Mesendoderm (in vitro differentiated cells): Measurements from ENCODE around the gene TCN2.

Experiments used
- DNase-seq: peaks from one replicate; pipeline ENCODE4 v3.0.0; 2013
- H2AK5ac ChIP-seq: 2 replicates; pipeline ENCODE4 v1.6.1; 2013; ENCODE audit warnings: low read length, inconsistent platforms
- H2BK120ac ChIP-seq: 2 replicates; pipeline ENCODE4 v1.6.1; 2013; ENCODE audit warnings: low read depth, mild to moderate bottlenecking, low read length, moderate library complexity, mixed read lengths
- H2BK15ac ChIP-seq: replicated peaks from 2 replicates; pipeline ENCODE4 v1.6.1; 2013; ENCODE audit warnings: low read depth, mild to moderate bottlenecking, moderate library complexity
- H2BK5ac ChIP-seq: 2 replicates; pipeline ENCODE4 v1.6.1; 2013; ENCODE audit warnings: low read length, inconsistent platforms
- H3K18ac ChIP-seq: 2 replicates; pipeline ENCODE4 v1.6.1; 2013; ENCODE audit warnings: mild to moderate bottlenecking, low read length, mixed read lengths
- H3K23ac ChIP-seq: one replicate; pipeline ENCODE4 v1.6.1; 2013; ENCODE audit warnings: low read length
- H3K27ac ChIP-seq: 2 replicates; pipeline ENCODE4 v1.5.1; 2013; ENCODE audit warnings: low read depth, mild to moderate bottlenecking, inconsistent platforms, low read length, moderate library complexity
- H3K27me3 ChIP-seq: 2 replicates; pipeline ENCODE4 v1.6.1; 2013; ENCODE audit warnings: low read length, control low read depth, mild to moderate bottlenecking, inconsistent platforms; ENCODE audit not compliant: insufficient read depth, poor library complexity
- H3K36me3 ChIP-seq: 2 replicates; pipeline ENCODE4 v1.6.1; 2013; ENCODE audit warnings: low read length, inconsistent platforms; ENCODE audit not compliant: control insufficient read depth, insufficient read depth
- H3K4ac ChIP-seq: one replicate; pipeline ENCODE4 v1.6.1; 2013; ENCODE audit warnings: low read depth, mild to moderate bottlenecking, low read length, moderate library complexity
- H3K4me1 ChIP-seq: 2 replicates; pipeline ENCODE4 v1.6.1; 2013; ENCODE audit warnings: low read depth, low read length, inconsistent platforms; ENCODE audit not compliant: control insufficient read depth
- H3K4me2 ChIP-seq: 2 replicates; pipeline ENCODE4 v1.6.1; 2013; ENCODE audit warnings: low read length
- H3K4me3 ChIP-seq: 2 replicates; pipeline ENCODE4 v1.5.1; 2013; ENCODE audit warnings: mild to moderate bottlenecking, low read length
- H3K56ac ChIP-seq: one replicate; pipeline ENCODE4 v1.6.1; 2013; ENCODE audit warnings: low read length
- H3K79me1 ChIP-seq: 2 replicates; pipeline ENCODE4 v1.6.1; 2013; ENCODE audit warnings: low read length, inconsistent platforms
- H3K79me2 ChIP-seq: 2 replicates; pipeline ENCODE4 v1.6.1; 2013; ENCODE audit warnings: mild to moderate bottlenecking, low read length; ENCODE audit not compliant: control insufficient read depth, insufficient read depth
- H3K9ac ChIP-seq: 2 replicates; pipeline ENCODE4 v1.6.1; 2013; ENCODE audit warnings: low read length, inconsistent platforms
- H4K5ac ChIP-seq: one replicate; pipeline ENCODE4 v1.6.1; 2013; ENCODE audit warnings: low read length
- H4K8ac ChIP-seq: one replicate; pipeline ENCODE4 v1.6.1; 2013; ENCODE audit warnings: low read depth, mild to moderate bottlenecking, control low read depth, low read length, moderate library complexity
- WGBS: extraction: QIAGEN DNeasy Blood & Tissue Kit; methylation state at CpG from one replicate; pipeline ENCODE4 v1.1.7; 2013; ENCODE audit warnings: low lambda C conversion rate, missing lambda C conversion rate; ENCODE audit not compliant: insufficient coverage; ENCODE audit errors: extremely low coverage; 5-methylcytosine and 5-hydroxymethylcytosine counted together

TCN2 gene

GRCh38 chr22:30568137-30568805 lies 38.7 kb upstream of the TCN2 start:
- no peak overlapping the region for H2AK5ac ChIP-seq
- no peak overlapping the region for H3K4me2 ChIP-seq
- no peaks in the 10 kb centered on the region for H3K36me3 ChIP-seq
- no peak overlapping the region for H4K8ac ChIP-seq
- H3K4me3 ChIP-seq = no peak overlapping the region
- no peak overlapping the region for H3K56ac ChIP-seq
- peak overlapping the region; percentile 6 for H4K5ac ChIP-seq
- H3K27ac ChIP-seq = no peak overlapping the region
- no peaks in the 10 kb centered on the region for H3K27me3 ChIP-seq
- whole genome bisulfite sequencing = no CpG with 5 or more reads among the region's 10 CpGs
- peak; percentile 80 for DNase-seq
- H2BK5ac ChIP-seq = no peak overlapping the region
- no peaks in the 10 kb centered on the region for H3K4me1 ChIP-seq
- no peak overlapping the region for H3K23ac ChIP-seq
- H2BK15ac ChIP-seq = no peak overlapping the region
- H3K79me1 ChIP-seq = no peaks in the 10 kb centered on the region
- no peak overlapping the region for H2BK120ac ChIP-seq
- H3K9ac ChIP-seq = no peak overlapping the region
- H3K4ac ChIP-seq = no peak overlapping the region
- H3K79me2 ChIP-seq = no peaks in the 10 kb centered on the region
- no peak overlapping the region for H3K18ac ChIP-seq

GRCh38 chr22:30569674-30570202 lies 37.2 kb upstream of the TCN2 start:
- Histone ChIP-seq H3K56ac (no peak overlapping the region), H3K79me2 (no peaks in the 10 kb centered on the region), H3K79me1 (no peaks in the 10 kb centered on the region), H3K9ac (no peak overlapping the region), H3K27me3 (no peaks in the 10 kb centered on the region), H2AK5ac (no peak overlapping the region), H3K4me1 (no peaks in the 10 kb centered on the region), H2BK120ac (no peak overlapping the region), H3K4ac (no peak overlapping the region), H3K4me2 (no peak overlapping the region), H4K5ac (no peak overlapping the region), H2BK5ac (no peak overlapping the region), H3K36me3 (no peaks in the 10 kb centered on the region), H2BK15ac (no peak overlapping the region), H3K23ac (no peak overlapping the region), H3K27ac (no peak overlapping the region), H3K18ac (no peak overlapping the region), H3K4me3 (no peak overlapping the region), H4K8ac (no peak overlapping the region)
- DNase-seq = no peak
- no CpG with 5 or more reads among the region's 10 CpGs for WGBS

GRCh38 chr22:30572210-30572609 lies 34.8 kb upstream of the TCN2 start:
- Histone ChIP-seq H2BK120ac (no peak overlapping the region), H3K23ac (no peak overlapping the region), H2BK15ac (no peak overlapping the region), H4K5ac (no peak overlapping the region), H3K79me2 (no peaks in the 10 kb centered on the region), H2AK5ac (no peak overlapping the region), H3K79me1 (no peaks in the 10 kb centered on the region), H3K4me2 (no peak overlapping the region), H3K56ac (no peak overlapping the region), H3K4me1 (no peaks in the 10 kb centered on the region), H3K27me3 (no peaks in the 10 kb centered on the region), H3K4me3 (no peak overlapping the region), H3K4ac (no peak overlapping the region), H3K18ac (no peak overlapping the region), H4K8ac (no peak overlapping the region), H3K36me3 (peaks cover 6% of the 10 kb centered on the region), H2BK5ac (no peak overlapping the region), H3K9ac (no peak overlapping the region), H3K27ac (no peak overlapping the region)
- no peak for DNase-seq
- no CpG with 5 or more reads among the region's 6 CpGs for WGBS

GRCh38 chr22:30572840-30573593 lies 34.0 kb upstream of the TCN2 start:
- H3K18ac ChIP-seq = no peak overlapping the region
- no peak overlapping the region for H3K4ac ChIP-seq
- no peak overlapping the region for H3K23ac ChIP-seq
- no peak overlapping the region for H3K27ac ChIP-seq
- H2BK5ac ChIP-seq = no peak overlapping the region
- H3K79me2 ChIP-seq = no peaks in the 10 kb centered on the region
- no peak overlapping the region for H3K9ac ChIP-seq
- no CpG with 5 or more reads among the region's 12 CpGs for WGBS
- peaks cover 6% of the 10 kb centered on the region for H3K36me3 ChIP-seq
- H3K27me3 ChIP-seq = no peaks in the 10 kb centered on the region
- H2BK120ac ChIP-seq = no peak overlapping the region
- no peak overlapping the region for H4K5ac ChIP-seq
- H2BK15ac ChIP-seq = no peak overlapping the region
- H3K79me1 ChIP-seq = no peaks in the 10 kb centered on the region
- no peak overlapping the region for H2AK5ac ChIP-seq
- H4K8ac ChIP-seq = no peak overlapping the region
- no peak for DNase-seq
- H3K56ac ChIP-seq = no peak overlapping the region
- H3K4me1 ChIP-seq = no peaks in the 10 kb centered on the region
- H3K4me2 ChIP-seq = no peak overlapping the region
- H3K4me3 ChIP-seq = no peak overlapping the region

- no peak overlapping the region for H2BK5ac ChIP-seq
- H3K27me3 ChIP-seq = no peaks in the 10 kb centered on the region
- no peaks in the 10 kb centered on the region for H3K79me1 ChIP-seq
- H3K9ac ChIP-seq = peak overlapping the region; percentile 72
- no peak overlapping the region for H3K4me3 ChIP-seq
- no peak for DNase-seq
- no peak overlapping the region for H2AK5ac ChIP-seq
- no peak overlapping the region for H4K5ac ChIP-seq
- H3K4ac ChIP-seq = no peak overlapping the region
- no CpG with 5 or more reads among the region's 7 CpGs for WGBS
- peaks cover 8% of the 10 kb centered on the region for H3K36me3 ChIP-seq
- H3K23ac ChIP-seq = no peak overlapping the region
- no peaks in the 10 kb centered on the region for H3K79me2 ChIP-seq
- no peaks in the 10 kb centered on the region for H3K4me1 ChIP-seq
- no peak overlapping the region for H2BK15ac ChIP-seq
- H3K18ac ChIP-seq = no peak overlapping the region
- H4K8ac ChIP-seq = no peak overlapping the region
- no peak overlapping the region for H3K4me2 ChIP-seq
- no peak overlapping the region for H2BK120ac ChIP-seq
- peak overlapping the region; percentile 84 for H3K56ac ChIP-seq
- no peak overlapping the region for H3K27ac ChIP-seq
These were observed 33.3 kb upstream of the TCN2 start for GRCh38 chr22:30573594-30574094.
